ENCODE results near the gene IRF2BP1. TPM values are rescaled to one million over a fixed set of nuclear protein-coding genes. Genes with fewer than 3 reads are reported as not detected.
"Not testable (repeated sequence)": the region's sequence is repeated elsewhere in the genome, so short reads cannot be mapped to it uniquely, and the experiment has no call there.

IRF2BP1 gene
- total and polyA plus RNA-seq, 4 donors: 4.9 to 16.8 (median 16.4) TPM

- no peak for DNase-seq (ENCODE audit: low spot score)
- peaks cover 24 to 71% (median 41%) of the 10 kb centered on the region in 4 donors for H3K4me1 ChIP-seq (ENCODE audit: control insufficient read depth in 4 of 4, insufficient read depth in 4 of 4, low read length in 3 of 4)
- no peaks in the 10 kb centered on the region for H3K27me3 ChIP-seq (ENCODE audit: control insufficient read depth in 4 of 4, insufficient read depth in 4 of 4, low read length in 3 of 4)
- 91% methylated on average over 34 of the region's 34 CpGs for WGBS
- peaks cover 0 to 4% (median 1%) of the 10 kb centered on the region in 4 donors for H3K36me3 ChIP-seq (ENCODE audit: control insufficient read depth in 4 of 4, insufficient read depth in 3 of 4, low read depth in 1 of 4, low read length in 3 of 4)
- no peak overlapping the region for H3K4me3 ChIP-seq (ENCODE audit: low read depth in 1 of 3, low read length in 3 of 3)
- peak overlapping the region; percentile 89 to 94 for H3K27ac ChIP-seq (ENCODE audit: low read depth in 1 of 2, low read length in 2 of 2)
- H3K9me3 ChIP-seq (ENCODE audit: control insufficient read depth in 4 of 4, low read length in 3 of 4): no peaks in the 10 kb centered on the region
- no peak overlapping the region for H3K9ac ChIP-seq (ENCODE audit: low read depth in 1 of 2, low read length in 2 of 2)
- TF ChIP-seq, protein P1, sequence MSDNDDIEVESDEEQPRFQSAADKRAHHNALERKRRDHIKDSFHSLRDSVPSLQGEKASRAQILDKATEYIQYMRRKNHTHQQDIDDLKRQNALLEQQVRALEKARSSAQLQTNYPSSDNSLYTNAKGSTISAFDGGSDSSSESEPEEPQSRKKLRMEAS (IDR thresholded peaks at IDR 0.05): no peak
- no peak for TF ChIP-seq RXRA (IDR thresholded peaks at IDR 0.05)
- no peak for TF ChIP-seq FOXA1 (IDR thresholded peaks at IDR 0.05)
- no peak for TF ChIP-seq TAF1 (conservative IDR thresholded peaks at IDR 0.05)
Observed at GRCh38 chr19:45872095-45872919, 13.6 kb downstream of the IRF2BP1 start.

GRCh38 chr19:45870798-45871197 lies 15.1 kb downstream of the IRF2BP1 start:
- no peak for DNase-seq (ENCODE audit: low spot score)
- no peak for TF ChIP-seq REST (IDR thresholded peaks at IDR 0.05)
- no peaks in the 10 kb centered on the region for H3K27me3 ChIP-seq (ENCODE audit: control insufficient read depth in 4 of 4, insufficient read depth in 4 of 4, low read length in 3 of 4)
- 87% methylated on average over 5 of the region's 5 CpGs for WGBS
- H3K36me3 ChIP-seq (ENCODE audit: control insufficient read depth in 4 of 4, insufficient read depth in 3 of 4, low read depth in 1 of 4, low read length in 3 of 4): peaks cover 0 to 4% (median 1%) of the 10 kb centered on the region in 4 donors
- no peaks in the 10 kb centered on the region for H3K9me3 ChIP-seq (ENCODE audit: control insufficient read depth in 4 of 4, low read length in 3 of 4)
- H3K27ac ChIP-seq (ENCODE audit: low read depth in 1 of 2, low read length in 2 of 2): peak overlapping the region; percentile 8 to 40
- peaks cover 22 to 74% (median 47%) of the 10 kb centered on the region in 4 donors for H3K4me1 ChIP-seq (ENCODE audit: control insufficient read depth in 4 of 4, insufficient read depth in 4 of 4, low read length in 3 of 4)
- H3K4me3 ChIP-seq (ENCODE audit: low read depth in 1 of 3, low read length in 3 of 3): no peak overlapping the region
- H3K9ac ChIP-seq (ENCODE audit: low read depth in 1 of 2, low read length in 2 of 2): no peak overlapping the region

- Histone ChIP-seq H3K27ac (ENCODE audit: low read depth in 1 of 2, low read length in 2 of 2) (peak overlapping the region; percentile 96), H3K4me3 (ENCODE audit: low read depth in 1 of 3, low read length in 3 of 3) (peak overlapping the region in 2 of 3 donors; percentile 83 to 92), H3K4me1 (ENCODE audit: control insufficient read depth in 4 of 4, insufficient read depth in 4 of 4, low read length in 3 of 4) (peaks cover 6 to 54% (median 29%) of the 10 kb centered on the region in 4 donors), H3K9ac (ENCODE audit: low read depth in 1 of 2, low read length in 2 of 2) (peak overlapping the region in 1 of 2 donors; percentile 99)
- H3K9me3 ChIP-seq (ENCODE audit: control insufficient read depth in 4 of 4, low read length in 3 of 4); H3K36me3 ChIP-seq (ENCODE audit: control insufficient read depth in 4 of 4, insufficient read depth in 3 of 4, low read depth in 1 of 4, low read length in 3 of 4); DNase-seq (ENCODE audit: low spot score); H3K27me3 ChIP-seq (ENCODE audit: control insufficient read depth in 4 of 4, insufficient read depth in 4 of 4, low read length in 3 of 4): not testable (repeated sequence)
- 53% methylated on average over 4 of the region's 4 CpGs for WGBS
Observed at GRCh38 chr19:45867241-45867640, 18.7 kb downstream of the IRF2BP1 start.

DNA sequence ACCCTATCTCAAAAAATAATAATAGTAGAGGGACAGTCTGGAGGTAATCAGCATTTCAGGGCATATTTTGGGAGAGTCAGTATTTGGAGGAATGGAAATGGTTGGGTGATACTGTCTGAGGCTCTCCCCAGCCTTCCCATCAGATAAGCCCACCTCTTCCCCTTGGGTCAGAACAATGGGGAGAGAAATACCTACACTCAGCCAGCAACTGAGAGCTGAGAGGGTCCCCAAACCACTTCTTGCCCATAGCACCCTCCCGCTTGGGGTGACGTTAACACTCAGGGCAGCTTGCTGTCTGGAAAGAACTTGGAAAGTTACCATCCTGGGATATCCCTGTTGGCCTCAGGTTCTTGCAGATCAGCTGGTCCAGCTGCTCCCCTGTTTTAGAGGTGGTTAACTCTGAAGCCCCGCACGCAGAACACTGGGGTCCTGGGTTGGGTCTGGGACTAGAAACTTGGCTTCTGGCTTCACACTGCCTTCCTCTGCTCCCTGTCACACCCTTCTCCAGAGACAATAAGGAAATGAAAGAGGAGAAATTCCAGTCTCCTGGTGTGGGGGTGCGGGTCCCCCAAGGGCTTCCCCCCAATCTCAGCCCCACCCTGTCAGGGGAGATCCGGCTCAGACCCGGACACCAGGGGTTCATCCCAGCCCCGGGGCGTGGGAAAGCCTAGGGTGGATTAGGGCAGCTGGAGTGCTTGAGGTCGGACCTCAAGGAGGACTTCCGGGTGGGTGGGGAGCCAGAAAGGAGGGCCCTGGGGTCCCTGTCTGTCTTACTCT lies 19.4 kb downstream of the IRF2BP1 start:
- Histone ChIP-seq H3K9ac (ENCODE audit: low read depth in 1 of 2, low read length in 2 of 2) (peak overlapping the region; percentile 98 to 99), H3K9me3 (ENCODE audit: control insufficient read depth in 4 of 4, low read length in 3 of 4) (no peaks in the 10 kb centered on the region), H3K36me3 (ENCODE audit: control insufficient read depth in 4 of 4, insufficient read depth in 3 of 4, low read depth in 1 of 4, low read length in 3 of 4) (no peaks in the 10 kb centered on the region), H3K27ac (ENCODE audit: low read depth in 1 of 2, low read length in 2 of 2) (peak overlapping the region; percentile 96), H3K4me1 (ENCODE audit: control insufficient read depth in 4 of 4, insufficient read depth in 4 of 4, low read length in 3 of 4) (peaks cover 6 to 54% (median 31%) of the 10 kb centered on the region in 4 donors), H3K27me3 (ENCODE audit: control insufficient read depth in 4 of 4, insufficient read depth in 4 of 4, low read length in 3 of 4) (no peaks in the 10 kb centered on the region), H3K4me3 (ENCODE audit: low read depth in 1 of 3, low read length in 3 of 3) (peak overlapping the region; percentile 47 to 92 (median 83))
- no peak for DNase-seq (ENCODE audit: low spot score)
- 37% methylated on average over 11 of the region's 11 CpGs for WGBS
- TF ChIP-seq GABPA (IDR thresholded peaks at IDR 0.05 in 1 of 2, conservative IDR thresholded peaks at IDR 0.05 in 1 of 2): no peak
- TF ChIP-seq HNF4G (IDR thresholded peaks at IDR 0.05): no peak
- no peak for TF ChIP-seq RXRA (IDR thresholded peaks at IDR 0.05)
- no peak for TF ChIP-seq FOXA2 (IDR thresholded peaks at IDR 0.05)
- TF ChIP-seq TAF1 (conservative IDR thresholded peaks at IDR 0.05): no peak
- TF ChIP-seq HNF4A (conservative IDR thresholded peaks at IDR 0.05): no peak
- no peak for TF ChIP-seq NR2F2 (IDR thresholded peaks at IDR 0.05)
- TF ChIP-seq EGR1 (IDR thresholded peaks at IDR 0.05; ENCODE audit: low read depth in 2 of 2): no peak
- TF ChIP-seq SP1 (IDR thresholded peaks at IDR 0.05): no peak
- TF ChIP-seq, protein P1 (IDR thresholded peaks at IDR 0.05): no peak
- TF ChIP-seq YY1 (IDR thresholded peaks at IDR 0.05): no peak
- TF ChIP-seq, protein P2, sequence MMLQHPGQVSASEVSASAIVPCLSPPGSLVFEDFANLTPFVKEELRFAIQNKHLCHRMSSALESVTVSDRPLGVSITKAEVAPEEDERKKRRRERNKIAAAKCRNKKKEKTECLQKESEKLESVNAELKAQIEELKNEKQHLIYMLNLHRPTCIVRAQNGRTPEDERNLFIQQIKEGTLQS (IDR thresholded peaks at IDR 0.05): no peak
- no peak for TF ChIP-seq CTCF (IDR thresholded peaks at IDR 0.05; ENCODE audit: low read depth, low read length, missing input control)
- TF ChIP-seq FOXA1 (IDR thresholded peaks at IDR 0.05): no peak

Measured in liver (tissue), 9 donors.